OCI-LY7 (cell line): Measurements from ENCODE around the gene INTS6L.

Experiments
- CTCF ChIP-seq: fragments of 200-600 bp; sonication (generic); conservative IDR thresholded peaks from 2 replicates; pipeline ENCODE4 v1.5.1; 2014; ENCODE audit warnings: mild to moderate bottlenecking, antibody characterized with exemption, low read length, moderate library complexity, mixed read lengths
- EZH2phosphoT487 ChIP-seq: fragments of 200-600 bp; sonication (generic); IDR thresholded peaks from 2 replicates; pipeline ENCODE4 v1.6.1; 2018; ENCODE audit warnings: low read depth, borderline replicate concordance, mild to moderate bottlenecking, mixed run types, antibody characterized with exemption, low read length, moderate library complexity, mixed read lengths

- TF ChIP-seq CTCF (no peak), EZH2phosphoT487 (no peak)
Measured at GRCh38 chrX:135497736-135498135, 22.7 kb upstream of the INTS6L start.
